ENCODE data around the gene CLCN6. TPM values are rescaled to one million over a fixed set of nuclear protein-coding genes. Genes with fewer than 3 reads are reported as not detected.

Gene CLCN6
- total and polyA plus RNA-seq, 12 donors = 12.0 to 29.2 (median 23.5) TPM

- Histone ChIP-seq H3K27me3 (no peaks in the 10 kb centered on the region), H3K4me3 (no peak overlapping the region), H3K9me3 (replicated peaks in 1 of 3) (no peaks in the 10 kb centered on the region), H3K36me3 (replicated peaks in 1 of 2) (peaks cover 0 to 94% of the 10 kb centered on the region in 2 donors), H3K27ac (no peak overlapping the region), H3K4me1 (replicated peaks in 1 of 2) (no peaks in the 10 kb centered on the region)
- 88 to 95% (median 91%) methylated on average over 5 to 9 of the region's 9 CpGs for WGBS, 4 donors
- no peak for DNase-seq
- TF ChIP-seq POLR2A (IDR thresholded peaks at IDR 0.05) (no peak), CTCF (IDR thresholded peaks at IDR 0.05) (no peak)
- intact Hi-C loops (cut with DNase I) = no loop called here
These were observed 21.0 kb downstream of the CLCN6 start for GRCh38 chr1:11826946-11827345.

GRCh38 chr1:11828511-11828910 is 22.5 kb downstream of the CLCN6 start:
- DNase-seq = no peak
- H3K27ac ChIP-seq = no peak overlapping the region
- H3K27me3 ChIP-seq = no peaks in the 10 kb centered on the region
- H3K36me3 ChIP-seq (replicated peaks in 1 of 2) = peaks cover 0 to 95% of the 10 kb centered on the region in 2 donors
- TF ChIP-seq POLR2A (IDR thresholded peaks at IDR 0.05) (no peak), CTCF (IDR thresholded peaks at IDR 0.05) (no peak)
- no peak overlapping the region for H3K4me3 ChIP-seq
- no peaks in the 10 kb centered on the region for H3K4me1 ChIP-seq (replicated peaks in 1 of 2)
- H3K9me3 ChIP-seq (replicated peaks in 1 of 3) = no peaks in the 10 kb centered on the region
- intact Hi-C loops (cut with DNase I) = no loop called here
- 88 to 92% (median 90%) methylated on average over 19 of the region's 19 CpGs for WGBS, 4 donors

GRCh38 chr1:11831945-11832725 is 26.1 kb downstream of the CLCN6 start:
- intact Hi-C loops (cut with DNase I) = no loop called here
- Histone ChIP-seq H3K4me1 (replicated peaks in 1 of 2) (no peaks in the 10 kb centered on the region), H3K27me3 (no peaks in the 10 kb centered on the region), H3K36me3 (replicated peaks in 1 of 2) (peaks cover 0 to 95% of the 10 kb centered on the region in 2 donors), H3K4me3 (no peak overlapping the region), H3K9me3 (replicated peaks in 1 of 3) (no peaks in the 10 kb centered on the region), H3K27ac (no peak overlapping the region)
- 82 to 90% (median 89%) methylated on average over 9 of the region's 9 CpGs for WGBS, 4 donors
- no peak for DNase-seq
- TF ChIP-seq CTCF (IDR thresholded peaks at IDR 0.05) (no peak), POLR2A (IDR thresholded peaks at IDR 0.05) (no peak)

GRCh38 chr1:11833497-11833896 is 27.5 kb downstream of the CLCN6 start:
- no peak overlapping the region for H3K27ac ChIP-seq
- no peak for DNase-seq
- H3K4me1 ChIP-seq (replicated peaks in 1 of 2) = no peaks in the 10 kb centered on the region
- H3K27me3 ChIP-seq = no peaks in the 10 kb centered on the region
- peaks cover 0 to 95% of the 10 kb centered on the region in 2 donors for H3K36me3 ChIP-seq (replicated peaks in 1 of 2)
- intact Hi-C loops (cut with DNase I) = no loop called here
- no peaks in the 10 kb centered on the region for H3K9me3 ChIP-seq (replicated peaks in 1 of 3)
- H3K4me3 ChIP-seq = no peak overlapping the region
- 84 to 91% (median 88%) methylated on average over 6 to 8 of the region's 8 CpGs for WGBS, 4 donors
- no peak for TF ChIP-seq POLR2A (IDR thresholded peaks at IDR 0.05)
- TF ChIP-seq CTCF (IDR thresholded peaks at IDR 0.05) = no peak

Measured in adrenal gland (tissue), 12 donors.